RPMI7951 (cell line): ENCODE results near the gene B4GALNT2. TPM values are rescaled to one million over a fixed set of nuclear protein-coding genes. Genes with fewer than 3 reads are reported as not detected.
"Not testable (repeated sequence)": the region's sequence is repeated elsewhere in the genome, so short reads cannot be mapped to it uniquely, and the experiment has no call there.

Experiments used
- DNase-seq: peaks from one replicate; pipeline ENCODE4 v3.0.0-alpha.2; 2012; ENCODE audit warnings: low read depth
- total RNA-seq: library from RNA; depleted of rRNA; stranded (reverse); fragments of >200 nt; shearing (Covaris generic); gene quantifications from 2 replicates; pipeline ENCODE4 v1.2.3, GENCODE V29; 2014

The B4GALNT2 gene
- total RNA-seq, 1 experiment from 2014 or later = not detected

GRCh38 chr17:49121696-49122292 lies 10.8 kb upstream of the B4GALNT2 start:
- DNase-seq = no peak

GRCh38 chr17:49122566-49122965 lies 10.0 kb upstream of the B4GALNT2 start:
- DNase-seq = no peak

- no peak for DNase-seq
These were observed 9.5 kb upstream of the B4GALNT2 start for GRCh38 chr17:49123061-49123460.

- DNase-seq = no peak
These were observed 7.1 kb upstream of the B4GALNT2 start for GRCh38 chr17:49125449-49125848.

- DNase-seq = not testable (repeated sequence)
These were observed 6.2 kb upstream of the B4GALNT2 start for GRCh38 chr17:49126183-49126859.

GRCh38 chr17:49129359-49129950 lies 3.1 kb upstream of the B4GALNT2 start:
- DNase-seq = not testable (repeated sequence)

GRCh38 chr17:49130891-49131290 lies 1.7 kb upstream of the B4GALNT2 start:
- DNase-seq = peak; percentile 16

- DNase-seq = no peak
These were observed 261 bp upstream of the B4GALNT2 start for GRCh38 chr17:49132317-49132698.

GRCh38 chr17:49136335-49136734 lies 3.8 kb downstream of the B4GALNT2 start:
- no peak for DNase-seq

- not testable (repeated sequence) for DNase-seq
These were observed 13.1 kb downstream of the B4GALNT2 start for GRCh38 chr17:49145654-49146053.

- peak; percentile 97 for DNase-seq
These were observed 14.2 kb downstream of the B4GALNT2 start for GRCh38 chr17:49146620-49147306.

- DNase-seq = peak; percentile 49
These were observed 15.6 kb downstream of the B4GALNT2 start for GRCh38 chr17:49148171-49148570.

GRCh38 chr17:49151996-49152395 lies 19.4 kb downstream of the B4GALNT2 start:
- no peak for DNase-seq

- no peak for DNase-seq
These were observed 23.7 kb downstream of the B4GALNT2 start for GRCh38 chr17:49156256-49156655.

- DNase-seq = peak; percentile 23
These were observed 25.2 kb downstream of the B4GALNT2 start for GRCh38 chr17:49157784-49158183.

GRCh38 chr17:49162866-49163265 lies 30.3 kb downstream of the B4GALNT2 start:
- no peak for DNase-seq

GRCh38 chr17:49165143-49165542 lies 32.6 kb downstream of the B4GALNT2 start:
- no peak for DNase-seq

GRCh38 chr17:49168706-49169105 lies 36.1 kb downstream of the B4GALNT2 start:
- DNase-seq = no peak

- DNase-seq = no peak
These were observed 37.6 kb downstream of the B4GALNT2 start for GRCh38 chr17:49170216-49170615.

- DNase-seq = not testable (repeated sequence)
These were observed 38.1 kb downstream of the B4GALNT2 start for GRCh38 chr17:49170711-49171110.

- DNase-seq = not testable (repeated sequence)
These were observed 43.4 kb downstream of the B4GALNT2 start for GRCh38 chr17:49175978-49176377.

GRCh38 chr17:49180303-49180702 lies 47.7 kb downstream of the B4GALNT2 start:
- peak; percentile 56 for DNase-seq
